CD4-positive, alpha-beta T cell treated with Interleukin-6 for 4 hours (primary cell): ENCODE results near the gene ENTHD1.
"Not testable (repeated sequence)": the region's sequence is repeated elsewhere in the genome, so short reads cannot be mapped to it uniquely, and the experiment has no call there.

Experiments used
- DNase-seq: peaks from one replicate; pipeline ENCODE4 v3.0.0-alpha.2; 2020; ENCODE audit warnings: mixed read lengths

Gene ENTHD1

DNA sequence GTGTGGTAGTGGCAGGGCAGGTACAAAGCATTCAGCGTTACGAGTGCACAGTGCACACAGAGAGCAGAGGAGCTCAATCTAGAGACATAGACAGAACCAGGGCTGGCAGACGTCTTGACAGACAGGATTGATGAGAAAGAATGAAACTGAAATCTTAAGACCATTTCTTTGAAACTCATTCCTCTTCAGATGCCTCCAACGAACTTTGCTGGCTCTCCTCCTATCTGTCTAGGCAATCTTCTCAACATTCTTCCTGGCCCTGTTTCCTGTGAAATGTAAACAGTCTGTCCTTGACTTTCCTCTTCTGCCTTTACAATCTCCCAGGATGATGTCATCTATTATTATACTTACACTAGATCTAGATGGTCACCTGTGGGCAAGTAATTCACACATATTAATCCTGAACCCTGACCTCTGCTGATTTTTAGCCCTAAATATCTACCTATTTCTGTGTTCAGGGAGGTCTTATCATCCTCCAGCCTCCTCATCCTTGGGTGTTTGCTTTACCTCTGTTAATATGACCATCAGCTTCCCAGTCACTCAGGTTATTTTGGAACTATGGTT, 119.5 kb downstream of the ENTHD1 start:
- DNase-seq: peak; percentile 51

DNA sequence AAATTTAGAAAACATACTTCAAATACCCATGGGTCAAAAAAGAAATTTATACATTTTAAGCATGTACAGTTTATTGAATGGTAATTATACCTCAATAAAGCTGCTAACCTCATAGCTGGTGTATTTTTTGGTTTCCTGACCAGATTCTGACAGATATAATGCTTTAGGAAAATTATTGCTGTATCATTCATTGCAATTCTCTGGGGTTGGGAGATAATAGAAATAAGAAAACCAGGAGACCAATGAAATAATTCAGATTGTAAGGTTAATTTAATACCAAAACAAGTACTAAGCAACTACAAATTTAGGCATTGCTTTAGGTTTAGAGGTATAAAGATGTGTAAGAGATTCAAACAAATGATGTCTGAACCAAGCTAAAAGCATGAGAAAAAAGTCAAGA, 120.1 kb downstream of the ENTHD1 start:
- no peak for DNase-seq

DNA sequence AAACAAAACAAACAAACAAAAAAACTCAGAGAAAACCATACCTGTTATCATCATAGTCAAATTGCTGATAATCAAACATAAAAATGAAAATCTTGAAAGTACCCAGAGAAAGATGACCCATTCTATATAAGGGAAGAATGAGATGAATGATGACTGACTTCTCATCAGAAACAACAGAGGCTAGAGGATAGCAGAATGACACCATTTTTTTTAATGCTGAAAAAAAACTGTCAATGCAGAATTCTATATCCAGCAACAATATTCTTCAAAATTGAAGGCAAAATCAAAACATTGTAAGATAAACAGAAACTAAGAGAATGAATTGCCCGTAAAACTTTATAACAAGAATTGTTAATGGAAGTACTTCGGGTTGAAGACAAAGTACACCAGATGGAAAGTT, 122.1 kb downstream of the ENTHD1 start:
- DNase-seq: no peak

DNA sequence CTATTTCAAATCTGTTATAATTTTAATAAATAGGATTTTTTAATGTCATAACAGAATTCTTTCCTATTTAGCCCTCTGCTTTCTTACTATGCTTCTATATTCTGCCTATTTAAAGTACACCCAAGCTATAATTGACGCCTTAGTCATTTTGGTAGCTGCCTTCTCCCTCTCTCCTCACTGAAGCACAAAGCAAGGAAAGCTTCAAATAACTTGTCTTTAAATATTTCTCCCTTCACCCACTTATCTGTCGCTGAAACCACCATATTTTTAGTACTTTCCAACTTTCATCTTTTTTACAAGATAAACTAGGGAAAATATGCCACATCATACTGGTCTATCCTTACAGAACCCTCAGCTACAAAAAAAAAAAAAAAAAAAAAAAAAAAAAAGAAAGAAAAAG, 127.9 kb downstream of the ENTHD1 start:
- DNase-seq: no peak

DNA sequence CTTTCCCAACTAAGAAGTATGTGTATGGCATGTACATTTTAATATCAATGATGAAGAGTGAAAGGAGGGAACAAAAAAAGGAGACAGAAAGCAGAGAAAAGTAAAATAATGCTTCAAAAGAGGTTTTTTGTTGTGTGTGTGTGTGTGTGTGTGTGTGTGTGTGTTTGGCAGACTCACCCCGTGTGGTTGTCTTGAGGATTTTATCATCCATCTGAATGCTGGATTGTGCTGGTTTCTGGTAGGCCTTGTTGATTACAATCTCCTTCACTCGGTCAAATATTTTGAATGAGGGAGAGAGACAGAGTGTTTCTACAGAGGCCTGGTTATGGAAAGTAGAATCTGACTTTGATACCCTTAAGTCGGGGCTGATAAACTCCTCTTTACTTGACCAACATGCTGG, 128.5 kb downstream of the ENTHD1 start:
- DNase-seq: no peak

DNA sequence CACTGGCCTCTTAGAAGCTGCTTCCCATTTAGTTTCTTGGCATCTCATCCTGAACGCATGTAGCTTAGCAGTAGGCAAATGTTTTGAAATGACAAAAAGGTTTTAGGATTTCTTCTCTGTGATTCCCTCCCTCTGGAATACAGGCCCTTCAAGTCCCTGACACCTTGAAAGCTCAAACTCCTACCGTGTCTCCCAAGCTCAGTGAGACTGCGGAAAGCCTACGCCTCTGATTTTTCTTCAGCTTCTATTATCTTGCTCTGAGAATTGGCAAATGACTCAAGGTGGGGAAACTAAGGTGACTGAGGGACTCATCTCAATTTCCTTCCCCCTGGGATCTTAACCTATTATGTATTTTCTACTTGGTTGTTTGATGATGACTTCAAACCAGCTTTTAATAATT, 130.3 kb downstream of the ENTHD1 start:
- DNase-seq: no peak

DNA sequence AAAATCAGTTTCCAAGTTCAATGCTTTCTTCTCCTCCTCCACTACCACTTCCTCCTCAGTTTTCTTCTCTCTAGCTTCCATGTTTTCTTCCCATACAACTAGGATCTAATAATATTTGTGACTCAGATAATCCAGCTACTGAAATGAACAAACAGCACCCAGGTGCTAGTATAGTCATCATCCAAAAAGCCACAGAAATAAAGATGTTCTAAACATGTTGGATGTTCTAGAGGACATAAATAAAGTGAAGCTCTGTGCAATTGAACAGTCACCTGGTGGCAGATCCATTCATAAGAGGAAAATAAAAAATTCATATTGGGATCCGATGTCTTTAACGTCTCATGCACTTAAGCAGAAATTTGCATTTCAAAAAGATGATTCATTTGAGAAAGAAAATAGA, 142.8 kb downstream of the ENTHD1 start:
- no peak for DNase-seq

DNA sequence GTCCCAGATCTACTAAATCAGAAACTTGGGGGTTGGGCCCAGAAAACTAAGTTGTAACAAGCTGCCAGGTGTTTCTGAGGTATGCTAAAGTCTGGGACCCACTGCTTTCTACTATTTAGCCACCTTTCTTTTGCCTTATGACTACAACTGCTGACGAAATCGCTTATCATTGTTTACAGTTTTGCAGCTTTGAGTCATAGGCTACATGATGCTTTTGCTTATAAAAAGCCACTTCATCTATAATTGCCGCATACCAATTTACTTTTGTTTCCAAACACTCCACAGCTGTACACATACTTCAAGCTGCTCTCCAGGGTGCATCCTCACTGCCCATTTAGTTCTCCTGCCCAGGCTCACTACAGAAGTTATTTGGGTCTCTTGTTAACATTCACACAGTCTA, 144.7 kb downstream of the ENTHD1 start:
- no peak for DNase-seq

DNA sequence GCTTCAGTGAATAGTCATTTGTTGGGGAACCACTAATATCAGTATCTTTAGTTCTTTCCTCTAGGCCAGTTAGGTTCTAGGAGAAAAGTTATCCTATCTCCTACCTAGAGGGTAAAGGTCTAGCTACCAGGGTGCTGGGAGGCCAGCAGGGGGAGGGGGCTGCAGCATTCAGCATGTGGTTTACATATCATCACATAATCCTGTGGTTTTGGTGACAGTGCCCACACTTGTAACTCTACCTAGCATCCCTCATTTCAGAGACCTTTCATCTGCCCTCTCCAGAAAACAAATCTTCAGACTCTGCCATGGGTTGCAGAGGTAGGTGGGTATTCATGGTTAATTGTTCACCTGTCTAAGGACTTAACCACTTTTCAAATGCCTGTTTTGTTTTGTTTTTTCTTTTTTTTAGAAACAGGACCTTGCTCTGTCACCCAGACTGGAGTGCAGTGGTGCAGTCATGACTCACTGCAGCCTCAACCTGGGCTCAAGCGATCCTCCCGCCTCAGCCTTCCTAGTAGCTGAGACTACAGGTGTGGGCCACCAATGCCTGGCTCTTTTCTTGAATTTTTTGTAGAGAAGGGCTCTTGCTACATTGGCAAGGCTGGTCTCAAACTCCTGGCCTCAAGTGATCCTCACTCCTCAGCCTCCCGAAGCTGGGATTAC, 146.8 kb downstream of the ENTHD1 start:
- peak; percentile 34 for DNase-seq

DNA sequence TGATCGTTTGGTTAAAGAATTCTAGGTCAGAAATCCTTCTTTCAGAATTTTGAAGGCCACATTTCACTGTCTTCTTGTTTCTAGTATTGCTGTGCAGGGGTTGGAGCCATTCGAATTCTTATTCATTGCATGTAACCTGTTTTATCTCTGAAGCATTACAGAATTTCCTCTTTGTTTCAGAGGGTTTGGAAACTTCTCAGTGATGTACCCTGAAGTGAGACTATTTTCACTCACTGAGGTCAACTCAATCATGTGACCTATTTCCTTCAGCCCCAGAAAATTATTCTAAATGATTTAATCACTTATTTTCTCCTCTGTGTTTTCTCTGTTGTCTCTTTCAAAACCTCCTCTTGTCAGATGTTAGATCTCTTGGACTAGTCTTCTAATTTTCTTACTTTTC, 147.8 kb downstream of the ENTHD1 start:
- no peak for DNase-seq

DNA sequence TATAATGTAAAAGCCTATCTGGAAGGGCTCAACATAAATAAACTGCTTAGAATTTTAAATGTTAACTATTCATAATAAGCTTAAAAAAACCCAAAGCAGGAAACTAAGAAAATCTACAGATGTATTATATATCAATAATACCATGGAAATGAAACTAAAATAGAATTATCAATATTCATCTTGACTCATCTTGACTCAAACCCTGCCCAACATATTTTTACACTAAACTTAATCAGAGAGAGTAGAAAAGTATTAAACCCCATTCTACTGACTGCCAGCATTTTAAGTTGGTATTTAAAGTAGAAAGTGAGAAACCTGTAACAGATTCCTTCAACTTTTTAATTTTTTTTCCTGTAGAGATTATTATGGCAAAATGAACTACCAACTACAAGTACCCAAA, 149.2 kb downstream of the ENTHD1 start:
- no peak for DNase-seq

DNA sequence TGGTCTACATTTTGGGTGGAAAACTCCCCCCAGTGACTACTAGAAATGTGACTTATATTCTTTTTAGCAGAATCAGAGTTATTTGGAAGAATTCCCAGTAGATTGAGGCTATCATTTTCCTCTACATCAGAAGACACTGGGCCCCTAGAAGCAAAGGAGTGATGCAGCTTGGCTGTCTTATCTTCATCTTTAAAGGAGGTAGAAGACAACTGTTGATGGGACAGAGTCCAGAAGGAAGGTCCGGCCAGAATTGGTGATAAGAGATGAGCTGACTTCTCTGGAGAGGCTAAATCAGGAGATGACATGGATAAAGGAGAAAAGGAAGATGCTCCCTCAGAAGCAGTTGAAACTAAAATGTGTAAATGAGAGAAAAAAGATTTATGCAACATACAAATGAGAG, 149.6 kb downstream of the ENTHD1 start:
- no peak for DNase-seq

DNA sequence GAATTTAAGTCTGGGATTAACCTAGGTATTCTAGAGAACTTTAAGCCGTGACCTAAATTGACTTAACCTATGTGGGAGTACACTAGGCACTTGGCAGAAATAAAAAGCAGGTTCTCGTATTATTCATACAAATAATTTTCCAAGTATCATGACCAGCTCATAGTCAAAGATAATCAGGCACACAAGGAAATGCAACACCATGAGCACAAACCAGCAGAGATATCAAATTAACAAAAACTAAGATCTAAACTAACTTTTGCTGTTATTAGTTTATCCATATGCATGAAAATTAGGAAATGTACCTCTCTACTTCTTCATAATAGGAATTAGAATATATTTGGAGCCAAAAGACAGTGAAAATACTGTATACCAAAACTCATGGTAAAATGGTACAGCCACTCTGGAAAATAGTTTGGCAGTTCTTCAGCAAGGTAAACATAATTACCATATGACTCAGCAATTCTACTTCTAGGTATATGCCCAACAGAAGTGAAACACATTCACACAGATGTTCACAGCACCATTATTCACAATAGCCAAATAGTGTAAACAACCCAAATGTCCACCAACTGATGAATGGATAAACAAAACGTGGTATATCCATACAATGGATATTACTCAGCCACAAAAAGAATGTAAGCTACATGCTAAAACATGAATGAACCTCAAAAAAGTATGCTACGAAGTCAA, 154.1 kb downstream of the ENTHD1 start:
- no peak for DNase-seq

DNA sequence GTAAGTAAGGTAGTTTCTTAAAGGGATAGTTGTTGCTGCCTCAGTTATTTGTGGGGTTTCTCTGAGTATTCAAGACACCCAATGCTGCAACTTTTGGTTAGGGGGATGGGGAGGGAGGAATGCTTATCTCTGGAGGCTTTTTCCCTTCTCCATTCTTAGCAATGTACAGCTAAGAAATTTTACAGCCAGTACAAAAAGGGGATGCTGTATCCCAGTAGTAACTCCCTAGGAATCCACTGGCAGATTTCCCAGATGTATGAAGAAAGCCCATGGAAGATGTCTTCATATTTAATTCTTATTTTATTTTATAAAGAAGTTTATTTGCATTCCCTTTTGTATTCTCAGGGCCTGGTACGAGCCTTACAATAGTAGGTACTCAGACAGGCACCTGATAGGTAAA, 154.8 kb downstream of the ENTHD1 start:
- DNase-seq: no peak

DNA sequence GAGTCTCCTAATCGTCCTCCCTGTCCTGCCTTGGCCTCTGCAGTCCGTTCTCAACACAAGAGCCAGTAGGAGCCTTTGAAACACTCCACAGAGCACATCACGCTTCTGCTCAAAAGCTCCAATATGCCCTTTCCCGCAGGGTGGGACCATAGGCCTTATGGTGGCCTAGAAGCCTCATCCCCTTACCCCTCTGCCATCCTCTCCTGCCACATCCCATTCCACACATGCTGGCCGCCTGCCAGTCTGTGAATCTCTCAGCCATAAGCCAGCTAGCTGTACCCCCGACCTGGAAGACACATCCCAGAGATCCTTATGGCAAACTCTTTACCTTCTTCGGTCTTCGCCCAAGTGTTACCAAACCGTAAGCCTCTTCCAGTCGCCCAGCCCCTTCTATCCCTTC, 157.8 kb downstream of the ENTHD1 start:
- DNase-seq: no peak

DNA sequence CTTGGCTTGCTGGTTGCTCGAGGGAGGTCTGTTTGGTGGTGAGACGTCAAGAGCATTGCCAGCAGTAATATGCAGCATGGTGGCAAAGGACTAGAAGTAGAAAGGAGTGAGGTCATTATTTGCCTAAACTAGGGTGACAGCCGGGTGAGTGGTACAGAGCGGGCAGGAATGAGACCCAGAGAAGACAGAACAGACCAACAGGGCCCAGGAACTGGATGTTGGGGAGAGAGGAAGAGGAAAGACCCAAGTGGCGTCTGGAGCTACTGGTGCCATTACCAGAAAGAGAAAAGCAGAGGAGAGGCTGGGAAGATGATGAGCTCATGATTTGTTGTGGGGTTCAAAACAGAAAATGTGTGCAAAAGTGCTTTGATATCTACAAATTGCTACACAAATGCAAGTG, 158.7 kb downstream of the ENTHD1 start:
- DNase-seq: no peak

DNA sequence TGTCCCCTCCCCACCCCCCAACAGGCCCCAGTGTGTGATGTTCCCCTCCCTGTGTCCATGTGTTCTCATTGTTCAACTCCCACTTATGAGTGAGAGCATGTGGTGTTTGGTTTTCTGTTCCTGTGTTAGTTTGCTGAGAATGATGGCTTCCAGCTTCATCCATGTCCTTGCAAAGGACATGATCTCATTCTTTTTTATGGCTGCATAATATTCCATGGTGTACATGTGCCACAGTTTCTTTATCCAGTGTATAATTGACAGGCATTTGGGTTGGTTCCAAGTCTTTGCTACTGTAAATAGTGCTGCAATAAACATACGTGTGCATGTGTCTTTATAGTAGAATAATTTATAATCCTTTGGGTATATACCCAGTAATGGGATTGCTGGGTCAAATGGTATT, 159.5 kb downstream of the ENTHD1 start:
- not testable (repeated sequence) for DNase-seq

DNA sequence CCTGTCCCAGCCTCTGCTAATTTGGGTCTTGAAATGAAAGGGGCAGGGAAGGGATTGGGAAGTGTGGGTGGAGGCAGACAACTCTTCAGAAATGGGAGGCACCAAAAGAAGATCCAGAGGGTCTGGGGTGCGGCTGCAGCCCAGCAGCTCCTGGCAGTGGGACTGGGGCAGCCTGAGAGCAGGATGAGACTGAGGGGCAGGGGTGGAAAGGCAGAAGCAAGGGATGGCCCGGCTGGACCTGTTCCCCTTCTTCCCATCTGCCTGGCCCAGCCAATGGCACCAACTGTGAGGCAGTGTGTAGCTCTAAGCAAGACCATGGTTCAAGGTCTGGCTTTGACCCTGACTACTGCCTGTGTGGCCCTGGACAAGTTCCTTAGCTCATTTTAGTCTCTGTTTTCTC, 160.4 kb downstream of the ENTHD1 start:
- DNase-seq: no peak

DNA sequence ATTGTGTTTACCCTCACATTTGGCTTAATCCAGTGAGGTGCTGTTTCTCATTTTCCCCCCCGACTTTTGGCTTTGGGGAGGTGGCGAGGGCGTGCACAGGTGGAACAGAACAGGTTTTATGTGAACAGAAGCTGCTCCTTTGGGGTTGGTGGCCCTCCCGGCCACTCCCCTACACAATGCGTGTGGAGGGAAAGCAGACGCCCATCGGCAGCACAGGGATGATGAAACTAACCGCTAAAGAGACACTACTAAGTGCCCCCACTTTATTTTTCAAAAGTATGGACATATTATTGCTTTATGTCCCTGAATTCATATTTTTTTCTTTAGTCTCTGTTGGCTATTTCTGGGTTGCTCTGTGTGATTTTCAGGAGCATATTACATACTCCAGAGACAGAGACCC, 160.9 kb downstream of the ENTHD1 start:
- no peak for DNase-seq

DNA sequence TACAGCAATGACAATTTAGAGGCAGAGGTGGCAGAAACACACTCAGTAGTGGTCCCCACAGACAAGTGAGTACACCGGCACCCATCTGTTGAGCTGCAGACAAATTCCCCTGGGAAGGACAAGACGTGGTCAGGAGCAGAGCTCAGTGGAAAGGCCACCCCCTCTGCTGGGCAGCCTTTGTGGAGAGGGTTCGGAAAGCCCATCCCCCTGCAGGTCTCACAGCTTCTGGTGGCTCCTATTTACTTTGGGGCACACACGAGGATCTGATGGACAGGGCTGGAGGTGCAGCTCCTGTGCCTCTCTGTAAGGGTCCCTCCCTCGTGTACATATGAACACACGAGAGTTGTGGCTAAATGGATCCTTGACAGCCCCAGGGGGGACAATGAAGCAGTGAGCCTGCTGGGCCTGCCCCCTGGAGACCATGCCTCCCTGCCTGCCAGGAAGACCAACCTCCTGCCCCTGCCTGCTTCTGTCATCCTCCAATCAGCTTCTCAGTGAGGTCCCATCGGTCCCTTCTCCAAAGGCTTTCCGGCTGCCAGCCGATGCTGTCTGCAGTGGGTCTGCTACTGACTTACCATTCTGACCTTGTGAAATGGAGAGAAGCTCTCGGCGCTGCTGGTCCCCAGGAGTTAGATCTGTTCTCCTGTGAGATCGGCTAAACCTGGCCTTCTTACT, 161.5 kb downstream of the ENTHD1 start:
- DNase-seq: no peak

DNA sequence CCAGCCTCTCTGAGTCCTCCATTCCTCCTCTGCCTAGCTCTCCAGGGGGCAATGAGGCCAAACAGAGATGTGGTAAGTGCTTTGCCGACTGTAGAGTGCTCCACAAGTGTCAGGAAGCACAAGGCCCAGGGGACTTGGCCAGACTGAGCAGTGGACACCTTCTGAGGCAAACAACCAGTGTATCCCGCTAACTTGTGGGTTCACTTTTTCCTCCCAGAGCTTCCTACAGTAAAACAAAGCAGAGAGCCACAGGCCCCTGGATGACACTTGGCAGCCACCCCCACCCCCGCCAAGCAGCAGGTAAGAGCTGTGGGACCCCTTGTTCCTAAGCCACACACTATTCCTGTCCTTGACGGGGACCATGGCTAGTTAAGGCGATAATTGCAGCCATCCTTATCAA, 162.1 kb downstream of the ENTHD1 start:
- DNase-seq: no peak

DNA sequence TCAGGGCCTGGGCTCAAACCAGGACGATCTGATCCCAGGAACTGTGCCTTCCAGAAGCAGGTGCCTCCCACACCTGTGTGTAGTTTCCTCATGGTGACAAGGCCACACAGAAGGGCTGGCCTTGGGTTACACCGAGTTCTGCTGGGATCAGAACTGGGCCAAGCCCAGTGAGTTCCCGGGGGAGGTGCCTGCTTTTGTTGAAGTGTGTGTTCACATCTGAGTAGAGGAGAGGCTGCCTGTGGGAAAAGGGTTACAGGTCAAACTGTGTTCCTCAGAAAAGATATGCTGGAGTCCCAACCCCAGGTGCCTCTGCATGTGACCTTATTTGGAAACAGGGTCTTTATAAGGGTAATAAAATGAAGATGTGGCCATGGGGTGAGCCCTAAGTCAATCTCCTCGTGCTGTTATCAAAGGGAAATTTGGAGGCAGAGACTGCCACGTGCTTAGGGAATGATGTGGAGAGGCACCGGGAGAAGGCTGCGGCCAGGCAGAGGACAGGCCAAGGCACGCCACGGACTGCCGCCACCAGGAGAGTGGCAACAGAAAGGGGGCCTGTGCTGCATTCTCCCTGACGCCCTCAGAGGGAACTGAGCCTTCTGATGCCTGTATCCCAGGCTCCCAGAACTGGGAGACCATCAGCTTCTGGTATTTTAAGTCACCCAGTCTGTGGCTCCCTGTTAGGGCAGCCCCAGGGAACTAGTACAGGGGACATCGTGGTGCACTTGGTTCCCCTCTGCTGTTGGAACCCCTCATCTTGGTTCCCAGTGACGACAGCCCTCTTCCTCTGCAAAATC, 164.2 kb downstream of the ENTHD1 start:
- DNase-seq: no peak

DNA sequence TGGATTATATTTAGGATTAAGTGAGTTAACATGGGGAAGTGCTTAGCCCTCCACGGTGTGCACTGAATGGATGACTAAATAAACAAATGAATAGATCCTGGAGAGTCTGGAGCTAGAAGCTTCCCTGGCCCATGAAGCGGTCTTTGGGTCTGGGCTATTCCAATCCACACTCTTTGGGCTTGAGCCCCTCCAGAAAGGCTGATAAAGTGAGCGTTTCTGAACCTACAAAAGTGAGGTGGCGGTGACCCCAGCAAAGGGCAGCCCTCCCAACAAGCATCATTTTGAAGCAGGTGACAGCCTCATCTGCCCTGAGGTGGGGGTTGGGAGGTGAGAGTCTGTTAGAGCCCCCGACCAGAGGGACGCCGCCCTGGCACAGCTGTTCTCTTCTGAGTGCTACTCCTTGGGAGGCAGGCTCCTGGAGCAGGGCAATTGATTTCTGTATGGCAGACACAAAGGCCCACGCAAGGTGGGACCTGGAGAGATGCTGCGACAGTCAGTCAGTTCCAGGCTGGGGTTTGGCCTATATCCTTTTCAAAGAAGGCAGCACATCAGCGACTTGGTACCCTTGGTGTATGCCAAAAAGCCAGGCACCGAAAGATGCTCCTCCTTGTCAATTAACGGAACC, 165.2 kb downstream of the ENTHD1 start:
- no peak for DNase-seq
